Peyer's patch (tissue), 4 donors: Measurements from ENCODE around the gene KLLN. TPM values are rescaled to one million over a fixed set of nuclear protein-coding genes. Genes with fewer than 3 reads are reported as not detected.
A peak's percentile ranks its signal among the peaks of the same experiment; 100 is the strongest.

Experiments used
- DNase-seq, 3 donors: peaks; one replicate each; pipeline ENCODE4 v3.0.0-alpha.2; 2017 to 2019
- H3K27ac ChIP-seq, 4 donors: fragments of 200-600 bp; sonication (generic); one replicate each; pipeline ENCODE4 v1.5.1; 2016 to 2019
- H3K27me3 ChIP-seq, 2 donors: fragments of 200-600 bp; sonication (generic); one replicate each; pipeline ENCODE4 v1.5.1; 2019
- H3K36me3 ChIP-seq, 3 donors: fragments of 200-600 bp; sonication (generic); one replicate each; pipeline ENCODE4 v1.5.1; 2016 to 2019
- H3K4me1 ChIP-seq, 4 donors: fragments of 200-600 bp; sonication (generic); one replicate each; pipeline ENCODE4 v1.5.1; 2016 to 2019
- H3K4me3 ChIP-seq, 4 donors: fragments of 200-600 bp; sonication (generic); 1 replicate in 3 of 4; 2 replicates in 1 of 4; pipeline ENCODE4 v1.5.1; 2016 to 2019; ENCODE audit warnings: mild to moderate bottlenecking in 1 of 4
- H3K9me3 ChIP-seq, 4 donors: fragments of 200-600 bp; sonication (generic); one replicate each; pipeline ENCODE4 v1.5.1; 2016 to 2019; ENCODE audit warnings: mild to moderate bottlenecking in 1 of 4
- CTCF ChIP-seq, 6 experiments: fragments of 450-650 bp in 4 of 6; fragments of 200-600 bp in 2 of 6; sonication (generic) in 1 of 6; IDR thresholded peaks; one replicate each; pipeline ENCODE4 v1.5.1; 2017 to 2019; ENCODE audit warnings: antibody characterized with exemption in 6 of 6, mild to moderate bottlenecking in 3 of 6, moderate library complexity in 1 of 6
- POLR2A ChIP-seq, 2 donors: fragments of 450-650 bp; IDR thresholded peaks; one replicate each; pipeline ENCODE4 v1.5.1; 2017; ENCODE audit warnings: antibody characterized with exemption in 2 of 2, mild to moderate bottlenecking in 2 of 2, moderate library complexity in 2 of 2
- total RNA-seq, 4 donors: library from RNA; depleted of rRNA; stranded (reverse); fragments of >200 nt; gene quantifications; one replicate each; pipeline ENCODE4 v1.1.0, GENCODE V29; 2016

KLLN gene
- total RNA-seq, 4 donors from 2014 or later: 0.35 to 1.1 (median 0.61) TPM

- Histone ChIP-seq H3K36me3 (no peaks in the 10 kb centered on the region), H3K4me1 (no peaks in the 10 kb centered on the region), H3K4me3 (no peak overlapping the region), H3K27ac (no peak overlapping the region), H3K27me3 (no peaks in the 10 kb centered on the region), H3K9me3 (no peaks in the 10 kb centered on the region)
- DNase-seq: no peak
- no peak for TF ChIP-seq POLR2A (IDR thresholded peaks at IDR 0.05)
- no peak for TF ChIP-seq CTCF (IDR thresholded peaks at IDR 0.05)
These were observed 17.7 kb downstream of the KLLN start for GRCh38 chr10:87845624-87845998.

GRCh38 chr10:87844837-87845623 is 18.3 kb downstream of the KLLN start:
- no peak for TF ChIP-seq CTCF (IDR thresholded peaks at IDR 0.05)
- no peak for TF ChIP-seq POLR2A (IDR thresholded peaks at IDR 0.05)
- Histone ChIP-seq H3K27ac (no peak overlapping the region), H3K36me3 (no peaks in the 10 kb centered on the region), H3K27me3 (no peaks in the 10 kb centered on the region), H3K4me1 (no peaks in the 10 kb centered on the region), H3K4me3 (no peak overlapping the region), H3K9me3 (no peaks in the 10 kb centered on the region)
- DNase-seq: peak in 1 of 3 donors; percentile 69

- TF ChIP-seq CTCF (IDR thresholded peaks at IDR 0.05) (no peak), POLR2A (IDR thresholded peaks at IDR 0.05) (no peak)
- H3K27me3 ChIP-seq: no peaks in the 10 kb centered on the region
- no peak for DNase-seq
- no peaks in the 10 kb centered on the region for H3K4me1 ChIP-seq
- H3K4me3 ChIP-seq: no peak overlapping the region
- no peaks in the 10 kb centered on the region for H3K9me3 ChIP-seq
- no peaks in the 10 kb centered on the region for H3K36me3 ChIP-seq
- no peak overlapping the region for H3K27ac ChIP-seq
These were observed 19.6 kb downstream of the KLLN start for GRCh38 chr10:87843714-87844113.

- Histone ChIP-seq H3K4me3 (no peak overlapping the region), H3K27me3 (no peaks in the 10 kb centered on the region), H3K9me3 (no peaks in the 10 kb centered on the region), H3K27ac (peak overlapping the region in 2 of 4 donors; percentile 46 to 82), H3K4me1 (no peaks in the 10 kb centered on the region), H3K36me3 (no peaks in the 10 kb centered on the region)
- TF ChIP-seq CTCF (IDR thresholded peaks at IDR 0.05) (no peak), POLR2A (IDR thresholded peaks at IDR 0.05) (no peak)
- no peak for DNase-seq
These were observed 20.4 kb downstream of the KLLN start for GRCh38 chr10:87842776-87843497.

- no peaks in the 10 kb centered on the region for H3K36me3 ChIP-seq
- H3K4me3 ChIP-seq: no peak overlapping the region
- TF ChIP-seq CTCF (IDR thresholded peaks at IDR 0.05) (no peak), POLR2A (IDR thresholded peaks at IDR 0.05) (no peak)
- H3K27ac ChIP-seq: peak overlapping the region in 2 of 4 donors; percentile 60 to 82
- no peaks in the 10 kb centered on the region for H3K27me3 ChIP-seq
- no peaks in the 10 kb centered on the region for H3K4me1 ChIP-seq
- H3K9me3 ChIP-seq: no peaks in the 10 kb centered on the region
- DNase-seq: peak in 2 of 3 donors; percentile 55 to 74
These were observed 21.1 kb downstream of the KLLN start for GRCh38 chr10:87842220-87842641.
